D721Med (cell line): ENCODE measurements around the gene GRIN2A.

Source experiments
- DNase-seq: peaks from one replicate; pipeline ENCODE4 v3.0.0; 2011; ENCODE audit warnings: low spot score; ENCODE audit not compliant: insufficient read length
- FAIRE-seq: peaks from 2 replicates; lab custom pipeline; 2011; peaks lifted over from hg19 to GRCh38; lab: Jason Lieb, UNC
- TF ChIP-seq, protein P1 (sequence below): IDR thresholded peaks from 2 replicates; pipeline ENCODE4 v1.5.1; 2012; ENCODE audit warnings: mild to moderate bottlenecking, control low read depth; ENCODE audit not compliant: insufficient read depth; ENCODE audit errors: missing control alignments

GRIN2A gene

DNA sequence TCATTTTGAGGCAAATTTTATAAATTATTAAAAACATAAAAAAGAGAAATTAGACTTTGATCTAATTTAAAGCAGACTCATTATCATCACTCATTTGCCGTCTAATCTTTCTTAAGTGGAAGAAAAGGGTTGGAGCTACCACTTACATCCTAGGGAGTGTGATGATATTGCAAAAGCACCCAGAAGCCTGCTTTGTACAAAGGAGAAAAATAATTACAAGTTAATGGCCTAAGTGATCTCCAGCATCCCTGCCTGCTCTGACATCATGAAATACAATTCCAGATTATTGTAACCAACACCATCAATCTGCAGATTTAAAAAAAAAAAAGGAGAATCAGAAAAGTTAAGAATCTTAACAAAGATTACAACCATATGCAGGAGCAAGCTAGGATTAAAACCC is 260.2 kb downstream of the GRIN2A start:
- FAIRE-seq (no peak), DNase-seq (peak; percentile 19)
- TF ChIP-seq, protein P1, sequence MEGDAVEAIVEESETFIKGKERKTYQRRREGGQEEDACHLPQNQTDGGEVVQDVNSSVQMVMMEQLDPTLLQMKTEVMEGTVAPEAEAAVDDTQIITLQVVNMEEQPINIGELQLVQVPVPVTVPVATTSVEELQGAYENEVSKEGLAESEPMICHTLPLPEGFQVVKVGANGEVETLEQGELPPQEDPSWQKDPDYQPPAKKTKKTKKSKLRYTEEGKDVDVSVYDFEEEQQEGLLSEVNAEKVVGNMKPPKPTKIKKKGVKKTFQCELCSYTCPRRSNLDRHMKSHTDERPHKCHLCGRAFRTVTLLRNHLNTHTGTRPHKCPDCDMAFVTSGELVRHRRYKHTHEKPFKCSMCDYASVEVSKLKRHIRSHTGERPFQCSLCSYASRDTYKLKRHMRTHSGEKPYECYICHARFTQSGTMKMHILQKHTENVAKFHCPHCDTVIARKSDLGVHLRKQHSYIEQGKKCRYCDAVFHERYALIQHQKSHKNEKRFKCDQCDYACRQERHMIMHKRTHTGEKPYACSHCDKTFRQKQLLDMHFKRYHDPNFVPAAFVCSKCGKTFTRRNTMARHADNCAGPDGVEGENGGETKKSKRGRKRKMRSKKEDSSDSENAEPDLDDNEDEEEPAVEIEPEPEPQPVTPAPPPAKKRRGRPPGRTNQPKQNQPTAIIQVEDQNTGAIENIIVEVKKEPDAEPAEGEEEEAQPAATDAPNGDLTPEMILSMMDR: no peak

DNA sequence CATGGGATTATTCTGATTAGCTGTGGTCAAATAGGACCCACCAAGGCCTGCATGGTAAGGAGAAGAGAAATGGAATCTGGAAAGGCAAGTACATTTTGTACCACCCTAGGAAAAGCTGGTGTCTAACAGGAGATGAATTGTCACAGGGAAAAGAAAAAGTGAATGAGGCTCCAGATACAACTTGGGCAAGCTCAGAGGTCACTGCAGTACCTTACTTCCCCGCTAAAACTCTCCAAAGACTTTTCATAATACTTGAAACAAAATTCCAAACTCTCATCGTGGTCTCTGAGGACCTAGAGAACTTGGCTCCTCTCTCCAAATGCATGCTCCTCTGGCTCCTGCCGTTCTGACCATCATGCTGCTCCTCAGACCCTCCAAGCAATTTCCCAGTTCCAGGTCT is 262.8 kb downstream of the GRIN2A start:
- TF ChIP-seq, protein P1: no peak
- DNase-seq (no peak), FAIRE-seq (no peak)

- DNase-seq: no peak
- FAIRE-seq: no peak
- TF ChIP-seq, protein P1: no peak
These were observed 264.5 kb downstream of the GRIN2A start for GRCh38 chr16:9917691-9918090.

DNA sequence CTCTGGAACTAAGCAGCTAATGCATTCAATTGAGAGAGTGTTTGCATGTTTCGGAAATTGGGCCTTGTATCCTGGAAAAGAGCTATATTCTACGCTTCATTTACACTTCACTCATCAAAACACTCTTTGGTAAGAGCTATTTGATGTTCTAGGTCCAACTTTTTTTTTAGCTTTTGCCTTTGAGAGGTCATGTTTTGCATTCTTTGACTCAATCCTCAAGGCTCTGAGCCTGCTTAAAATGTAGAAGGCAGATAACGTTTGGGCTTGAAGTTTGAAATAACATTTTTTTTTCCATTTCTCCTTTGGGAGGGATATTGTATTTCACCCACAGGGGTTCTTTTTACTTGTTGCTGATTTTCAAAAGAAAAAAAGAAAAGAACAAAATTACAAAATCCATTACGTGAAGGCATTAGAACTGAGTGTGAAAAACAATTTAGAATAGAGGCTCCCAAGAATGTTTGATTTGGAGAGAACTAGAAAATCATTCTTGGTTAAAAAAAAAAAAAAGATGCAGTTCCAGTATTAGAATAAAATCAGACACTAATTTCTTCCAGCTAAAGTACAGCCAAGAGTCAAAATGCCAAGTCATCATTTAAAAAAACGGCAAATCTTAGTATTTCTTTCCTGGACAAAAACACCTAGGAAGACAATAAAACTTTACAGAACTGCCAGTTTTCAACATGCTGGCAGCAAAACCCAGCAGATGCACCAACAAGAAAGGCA is 268.5 kb downstream of the GRIN2A start:
- TF ChIP-seq, protein P1: no peak
- no peak for DNase-seq
- no peak for FAIRE-seq

- TF ChIP-seq, protein P1: no peak
- DNase-seq: no peak
- FAIRE-seq: no peak
These were observed 270.2 kb downstream of the GRIN2A start for GRCh38 chr16:9911989-9912388.

- DNase-seq: no peak
- TF ChIP-seq, protein P1: no peak
- FAIRE-seq: no peak
These were observed 271.0 kb downstream of the GRIN2A start for GRCh38 chr16:9911231-9911630.

GRCh38 chr16:9909072-9909825 is 273.0 kb downstream of the GRIN2A start:
- no peak for FAIRE-seq
- DNase-seq: no peak
- TF ChIP-seq, protein P1: no peak
